Activated CD4-positive, alpha-beta T cell treated with anti-CD3 and anti-CD28 coated beads for 4 hours (primary cell): ENCODE data around the gene CPVL.

Experiments used
- DNase-seq, 2 donors: peaks; one replicate each; pipeline ENCODE4 v3.0.0-alpha.2; 2020

The CPVL gene

DNA sequence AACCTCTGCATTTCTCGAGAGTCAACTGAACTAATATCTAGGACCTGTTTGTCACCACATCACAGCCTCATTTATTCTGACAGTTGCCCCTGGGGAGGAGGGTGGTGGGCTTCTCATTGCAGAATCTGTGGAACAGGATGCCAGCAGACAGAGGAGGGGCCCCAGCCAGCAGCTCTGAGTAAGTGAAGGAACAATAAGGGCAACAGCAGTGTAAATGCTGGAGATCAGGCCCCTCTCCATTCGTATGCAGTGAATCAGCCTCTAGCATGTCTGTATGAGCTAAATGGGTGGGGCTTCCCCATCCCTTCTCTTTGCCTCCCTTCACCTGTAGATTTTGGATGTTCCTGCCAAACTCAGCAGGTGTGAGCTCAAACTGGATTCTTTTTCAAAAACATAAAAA is 7.7 kb upstream of the CPVL start:
- no peak for DNase-seq

GRCh38 chr7:29150856-29151255 is 4.5 kb upstream of the CPVL start:
- no peak for DNase-seq

DNA sequence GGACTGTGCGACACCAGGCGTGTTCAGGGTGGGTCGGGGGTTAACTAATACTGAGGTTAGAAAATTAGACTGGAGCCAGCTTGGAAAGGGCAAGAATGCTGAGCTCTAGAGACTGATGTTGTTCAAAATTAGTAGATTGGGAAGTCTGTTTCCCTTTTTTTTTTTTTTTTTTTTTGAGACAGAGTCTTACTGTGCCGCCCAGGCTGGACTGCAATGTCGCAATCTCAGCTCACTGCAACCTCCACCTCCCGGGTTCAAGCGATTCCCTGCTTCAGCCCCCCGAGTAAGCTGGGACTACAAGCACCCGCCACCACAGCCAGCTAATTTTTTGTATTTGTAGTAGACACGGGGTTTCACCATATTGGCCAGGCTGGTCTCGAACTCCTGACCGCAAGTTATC is 2.7 kb upstream of the CPVL start:
- no peak for DNase-seq

DNA sequence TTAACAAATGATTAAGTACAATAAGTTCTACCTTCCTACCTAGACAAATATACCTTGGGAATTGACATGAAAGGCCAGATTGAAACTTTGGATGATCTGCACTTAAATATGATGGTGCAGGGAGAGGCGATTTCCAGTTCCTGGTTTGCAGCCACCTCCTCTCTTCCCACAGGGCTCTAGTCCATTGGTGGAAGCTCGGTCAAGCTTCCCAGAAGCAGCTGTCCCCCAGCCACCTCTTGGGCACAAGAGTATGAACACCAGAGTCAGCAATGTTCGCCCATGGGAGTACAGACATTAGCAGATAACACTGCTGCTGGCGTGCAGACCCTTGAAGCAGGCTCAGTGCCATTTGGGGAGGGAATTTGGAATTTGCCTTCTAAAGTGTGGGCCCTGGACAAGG is 1.5 kb upstream of the CPVL start:
- no peak for DNase-seq

GRCh38 chr7:29146888-29147609 is 712 bp upstream of the CPVL start:
- DNase-seq: no peak

DNA sequence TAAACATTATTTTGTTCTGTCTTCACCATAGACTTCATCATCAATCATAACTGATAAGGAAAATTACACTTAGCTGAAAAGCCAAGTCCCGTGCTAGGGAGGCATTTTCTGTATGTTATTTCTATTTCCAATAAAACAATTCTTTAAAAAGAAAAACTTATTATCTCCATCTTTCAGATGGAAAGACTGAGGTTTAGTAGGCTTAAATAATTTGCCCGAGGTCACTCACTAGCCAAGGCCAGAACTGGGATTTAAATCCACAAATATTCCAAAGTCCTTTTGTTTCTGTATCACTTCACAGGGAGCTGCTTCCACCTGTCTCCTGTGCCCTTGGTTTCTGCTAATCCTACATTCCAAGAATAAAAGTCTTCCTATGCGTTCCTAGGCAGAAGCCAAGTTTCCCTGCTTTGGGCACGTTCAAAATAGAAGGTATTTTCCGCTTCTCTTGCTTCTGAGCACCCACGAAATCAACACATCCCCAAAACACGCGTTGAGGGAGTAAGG is 732 bp downstream of the CPVL start:
- DNase-seq: no peak

GRCh38 chr7:29143751-29144150 is 2.6 kb downstream of the CPVL start:
- DNase-seq: no peak

GRCh38 chr7:29142021-29142727 is 4.2 kb downstream of the CPVL start:
- DNase-seq: no peak

DNA sequence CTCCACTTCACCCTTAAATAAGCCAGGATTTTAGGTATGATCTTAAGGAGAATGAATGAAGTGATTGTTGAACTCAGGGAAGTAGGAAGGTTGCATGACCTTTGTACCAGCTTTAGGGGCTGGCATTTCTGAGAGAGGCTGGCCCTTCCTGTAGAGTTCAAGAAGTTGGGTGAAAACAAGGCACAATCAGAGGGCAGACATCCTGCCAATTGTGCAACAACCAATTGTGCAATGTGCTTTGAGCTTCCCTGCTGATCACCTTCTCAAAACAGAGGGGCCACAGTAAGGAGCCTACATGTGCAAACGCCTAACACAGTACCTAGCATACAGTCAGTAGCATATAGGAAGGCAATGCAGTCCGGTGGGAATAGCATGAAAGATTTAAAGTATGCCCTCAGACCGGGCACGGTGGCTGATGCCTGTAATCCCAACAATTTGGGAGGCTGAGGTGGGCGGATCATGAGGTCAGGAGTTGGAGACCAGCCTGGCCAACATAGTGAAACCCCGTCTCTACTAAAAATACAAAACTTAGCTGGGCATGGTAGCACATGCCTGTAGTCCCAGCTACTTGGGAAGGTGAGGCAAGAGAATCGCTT is 5.4 kb downstream of the CPVL start:
- no peak for DNase-seq

- no peak for DNase-seq
These were observed 6.5 kb downstream of the CPVL start for GRCh38 chr7:29139796-29140195.

DNA sequence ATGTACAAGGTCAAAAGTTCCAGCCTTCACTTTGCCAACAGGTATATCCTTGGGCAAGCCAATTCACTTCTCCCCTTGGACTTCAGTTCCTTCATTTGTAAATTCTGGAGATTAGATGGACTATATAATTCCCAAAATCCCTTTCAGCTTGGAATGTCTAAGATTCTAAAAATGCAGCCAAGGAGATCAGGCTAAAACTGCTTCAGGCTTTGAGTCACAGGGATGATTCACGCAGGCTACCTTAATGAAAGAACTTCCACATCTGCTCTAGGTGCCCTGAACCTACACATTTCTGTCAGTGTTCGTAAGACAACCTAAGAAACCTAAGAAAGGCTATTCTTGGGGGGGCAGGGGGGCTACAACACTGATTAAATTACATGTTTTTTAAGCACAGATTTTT is 7.1 kb downstream of the CPVL start:
- no peak for DNase-seq

DNA sequence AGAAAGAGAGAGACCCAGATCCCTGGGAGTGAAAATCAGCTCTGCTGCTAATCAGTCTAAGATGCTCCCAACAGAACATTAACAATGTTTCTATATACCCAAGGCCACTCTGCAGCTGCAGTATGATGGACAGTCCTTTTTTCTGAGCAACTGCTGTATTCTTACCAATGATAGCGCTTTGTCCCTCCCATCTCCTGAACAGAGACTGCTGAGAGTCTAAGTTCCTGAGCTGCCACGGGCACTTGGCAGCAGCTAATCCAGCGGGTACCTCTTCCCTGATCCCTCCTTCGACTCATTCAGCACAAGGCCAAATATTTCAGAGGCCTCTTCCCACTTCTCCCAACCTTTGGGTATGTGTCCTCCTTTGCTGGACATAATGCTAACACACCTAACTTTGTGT is 7.7 kb downstream of the CPVL start:
- DNase-seq: no peak

DNA sequence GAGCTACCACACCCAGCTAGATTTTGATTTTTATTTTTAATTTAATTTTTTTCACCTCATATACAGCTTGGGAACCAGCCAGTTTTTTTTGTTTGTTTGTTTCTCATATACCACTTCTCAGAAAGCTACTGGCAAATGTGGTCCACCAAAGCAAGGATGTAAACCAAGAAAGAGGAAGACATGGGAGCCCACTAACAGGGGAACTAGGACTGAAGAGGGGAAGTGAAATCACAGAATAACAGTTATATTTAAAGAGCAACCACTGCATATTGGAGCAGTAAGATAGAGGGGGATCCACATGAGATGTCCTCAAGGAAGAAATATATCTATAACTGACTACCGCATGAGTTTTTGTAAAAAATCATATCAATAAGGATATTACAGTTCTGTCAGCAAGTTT is 10.5 kb downstream of the CPVL start:
- no peak for DNase-seq

- DNase-seq: no peak
These were observed 13.4 kb downstream of the CPVL start for GRCh38 chr7:29132980-29133379.

DNA sequence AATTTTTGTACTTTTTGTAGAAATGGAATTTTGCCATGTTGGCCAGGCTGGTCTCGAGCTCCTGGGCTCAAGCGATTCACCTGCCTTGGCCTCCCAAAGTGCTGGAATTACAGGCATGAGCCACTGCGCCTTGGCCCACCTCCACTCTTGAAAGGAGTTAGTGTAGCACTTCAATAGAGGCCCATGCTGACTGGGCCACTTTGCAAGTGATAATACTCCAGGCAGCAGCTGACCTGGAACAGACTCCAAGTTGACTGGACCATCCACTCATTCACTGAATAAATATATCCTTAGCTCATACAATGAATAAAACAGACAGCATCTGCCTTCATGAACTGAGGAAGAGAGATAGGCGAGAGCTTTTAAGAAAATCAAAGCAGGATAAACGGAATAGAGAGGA is 14.7 kb downstream of the CPVL start:
- no peak for DNase-seq

GRCh38 chr7:29130096-29130495 is 16.2 kb downstream of the CPVL start:
- DNase-seq: no peak

DNA sequence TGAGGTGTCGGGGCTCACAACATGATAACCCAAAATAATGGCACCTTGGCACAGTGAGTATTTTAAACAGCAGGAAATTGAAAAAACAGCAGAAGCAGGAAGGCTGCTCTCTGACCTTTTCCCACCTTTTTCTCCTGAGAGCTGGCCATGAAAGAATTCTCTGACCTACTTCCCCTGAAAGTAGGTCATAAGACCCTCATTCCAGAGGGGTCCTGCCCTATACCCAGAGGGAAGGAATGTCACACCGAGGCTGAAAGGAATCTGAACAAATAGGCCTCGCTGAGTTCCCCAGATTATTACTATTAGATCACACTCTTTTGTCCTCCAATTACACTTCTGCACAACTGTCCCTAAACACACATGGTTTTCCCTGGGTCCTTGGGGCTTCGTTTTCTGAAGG is 18.8 kb downstream of the CPVL start:
- DNase-seq: no peak

DNA sequence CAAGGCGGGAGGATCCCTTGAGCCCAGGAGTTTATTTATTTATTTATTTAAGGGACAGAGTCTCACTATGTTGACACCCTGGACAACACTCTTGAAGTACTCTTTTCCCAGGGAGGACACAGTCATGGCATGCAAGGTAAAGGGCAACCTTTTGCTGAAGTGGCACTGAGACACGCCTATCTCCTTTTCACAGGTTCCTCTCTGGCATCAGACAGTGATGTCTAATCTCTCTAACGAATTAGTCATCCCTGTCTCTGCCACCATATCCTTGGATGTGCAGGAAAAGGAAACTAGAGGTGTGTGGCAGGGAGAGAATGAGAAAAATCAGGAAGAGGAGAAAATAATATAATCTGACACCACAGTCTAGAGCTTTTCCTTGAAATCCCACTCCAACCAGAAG is 19.5 kb downstream of the CPVL start:
- no peak for DNase-seq

- no peak for DNase-seq
These were observed 22.6 kb downstream of the CPVL start for GRCh38 chr7:29123626-29124190.

GRCh38 chr7:29122759-29123158 is 23.6 kb downstream of the CPVL start:
- no peak for DNase-seq

DNA sequence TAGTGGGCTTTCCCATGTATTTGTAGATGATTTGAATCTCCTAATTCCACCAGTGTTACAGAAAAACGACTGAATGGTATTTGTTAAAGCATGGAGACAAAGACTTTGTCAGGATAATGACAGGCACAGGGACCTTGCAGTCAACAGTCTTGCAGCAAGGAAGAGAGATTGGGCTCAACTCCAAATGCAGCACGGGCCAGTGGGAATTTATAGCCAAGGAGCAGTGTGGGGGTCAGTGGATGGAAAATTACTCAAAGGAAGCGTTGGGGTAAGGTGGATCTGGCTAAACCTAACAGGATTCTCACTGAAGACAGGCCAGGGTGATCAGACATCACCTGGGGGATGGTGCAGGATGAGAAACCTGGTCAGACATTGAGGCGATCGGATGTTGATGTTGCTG is 24.3 kb downstream of the CPVL start:
- no peak for DNase-seq

- DNase-seq: no peak
These were observed 25.4 kb downstream of the CPVL start for GRCh38 chr7:29120955-29121354.

- DNase-seq: no peak
These were observed 26.8 kb downstream of the CPVL start for GRCh38 chr7:29119538-29119937.
